Mucosa of stomach (tissue), 1 donor: ENCODE results near the gene CXADR.

ENCODE experiments used
- H3K27me3 ChIP-seq: one replicate; pipeline ENCODE4 v1.7.0; 2013; ENCODE audit warnings: mild to moderate bottlenecking, low read length; ENCODE audit not compliant: control insufficient read depth, insufficient read depth
- H3K36me3 ChIP-seq: one replicate; pipeline ENCODE4 v1.7.0; 2013; ENCODE audit warnings: low read length; ENCODE audit not compliant: control insufficient read depth, insufficient read depth
- H3K4me1 ChIP-seq: one replicate; pipeline ENCODE4 v1.7.0; 2013; ENCODE audit warnings: mild to moderate bottlenecking, low read length; ENCODE audit not compliant: control insufficient read depth, insufficient read depth
- H3K4me3 ChIP-seq: one replicate; pipeline ENCODE4 v1.7.0; 2013; ENCODE audit warnings: low read length
- H3K9ac ChIP-seq: one replicate; pipeline ENCODE4 v1.7.0; 2013; ENCODE audit warnings: mild to moderate bottlenecking, low read length, moderate library complexity
- H3K9me3 ChIP-seq: one replicate; pipeline ENCODE4 v1.7.0; 2013; ENCODE audit warnings: mild to moderate bottlenecking, low read length, moderate library complexity; ENCODE audit not compliant: control insufficient read depth
- donor health status: Pancreatic carcinoma.

CXADR gene

DNA sequence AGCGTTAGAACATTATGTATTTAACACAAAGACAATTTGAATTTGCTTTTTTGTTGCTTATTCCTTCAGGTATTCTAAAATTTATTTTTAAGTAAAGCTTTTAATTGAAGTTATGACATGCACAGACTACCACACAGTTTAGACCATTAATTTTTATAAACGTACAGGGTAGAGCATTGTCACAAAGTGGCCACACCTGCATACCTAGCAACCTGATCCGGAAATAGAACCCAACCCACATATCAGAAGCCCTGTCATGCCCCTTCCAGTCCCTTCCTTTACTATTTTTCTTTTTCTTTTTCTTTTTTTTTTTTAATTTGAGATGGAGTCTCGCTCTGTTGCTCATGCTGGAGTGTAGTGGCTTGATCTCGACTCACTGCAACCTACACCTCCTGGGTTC lies 16.8 kb downstream of the CXADR start:
- H3K36me3 ChIP-seq, result no peaks in the 10 kb centered on the region
- H3K4me1 ChIP-seq, result peaks cover 44% of the 10 kb centered on the region
- no peaks in the 10 kb centered on the region for H3K9me3 ChIP-seq
- no peaks in the 10 kb centered on the region for H3K27me3 ChIP-seq
- no peak overlapping the region for H3K4me3 ChIP-seq
- no peak overlapping the region for H3K9ac ChIP-seq

DNA sequence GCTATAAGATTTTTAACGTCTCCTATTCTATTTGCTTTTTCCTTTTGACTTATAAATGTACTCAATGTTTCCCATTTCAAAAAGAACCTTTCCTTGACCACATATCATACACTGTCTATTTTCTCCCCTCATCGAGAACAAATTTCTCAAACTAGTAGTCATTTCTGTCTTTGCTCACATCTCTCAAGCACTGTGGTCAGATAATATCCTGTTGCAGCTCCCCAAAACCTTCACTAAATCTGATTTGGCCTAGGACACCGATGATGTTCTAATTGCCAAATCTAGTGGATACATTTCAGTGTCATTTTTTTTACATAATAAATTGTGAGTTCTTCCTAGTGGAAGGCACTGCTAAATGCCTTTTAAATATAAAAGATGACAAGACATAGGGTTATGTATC lies 19.4 kb downstream of the CXADR start:
- H3K4me3 ChIP-seq, result no peak overlapping the region

DNA sequence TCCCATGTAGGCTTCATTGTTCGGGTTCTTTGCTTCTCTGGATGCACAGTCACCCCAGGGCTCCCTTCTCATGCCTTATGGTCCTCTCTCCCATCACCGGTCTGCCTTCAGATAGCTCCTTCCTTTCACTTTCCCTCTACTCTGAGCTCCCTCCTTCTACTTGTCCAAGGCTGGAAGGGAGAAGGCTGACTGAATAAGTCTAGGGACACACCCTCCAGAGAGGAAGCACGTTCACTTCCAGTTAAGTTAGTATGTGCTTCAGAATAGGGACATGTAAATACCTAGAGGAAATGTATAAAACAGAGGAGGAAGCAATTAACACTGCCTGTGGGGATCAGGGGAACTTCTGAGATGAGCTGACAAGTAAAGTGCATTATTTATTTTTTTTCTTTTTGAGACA lies 23.5 kb downstream of the CXADR start:
- H3K4me1 ChIP-seq, result peaks cover 15% of the 10 kb centered on the region
- H3K4me3 ChIP-seq, result no peak overlapping the region
- H3K9me3 ChIP-seq, result no peaks in the 10 kb centered on the region
- no peaks in the 10 kb centered on the region for H3K27me3 ChIP-seq
- H3K36me3 ChIP-seq, result no peaks in the 10 kb centered on the region
- no peak overlapping the region for H3K9ac ChIP-seq

More for the DNA sequence above, 19.4 kb downstream of the CXADR start:
- Histone ChIP-seq H3K9me3 (no peaks in the 10 kb centered on the region), H3K27me3 (no peaks in the 10 kb centered on the region), H3K9ac (no peak overlapping the region), H3K4me1 (peaks cover 32% of the 10 kb centered on the region), H3K36me3 (no peaks in the 10 kb centered on the region)

DNA sequence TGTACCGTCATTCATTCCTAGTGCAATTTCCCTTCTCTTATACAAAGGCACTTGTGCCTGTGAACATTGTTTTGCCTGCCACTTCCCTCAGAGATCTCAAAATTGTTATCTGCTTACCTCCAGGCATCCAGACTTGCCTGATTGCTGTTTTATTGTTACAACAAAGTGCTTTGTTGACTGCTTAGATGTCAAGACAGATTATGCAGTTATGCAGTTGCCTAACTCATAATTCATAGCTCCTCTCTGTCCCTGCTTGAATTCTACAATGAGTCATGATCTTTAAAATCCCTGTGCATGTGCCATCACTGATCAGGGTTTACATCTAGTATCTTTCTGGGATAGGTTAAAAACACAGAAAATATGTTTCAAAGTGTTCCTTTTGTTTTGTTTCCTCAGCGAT lies 24.5 kb downstream of the CXADR start:
- no peaks in the 10 kb centered on the region for H3K36me3 ChIP-seq
- H3K9ac ChIP-seq, result no peak overlapping the region
- H3K27me3 ChIP-seq, result no peaks in the 10 kb centered on the region
- H3K4me3 ChIP-seq, result no peak overlapping the region
- peaks cover 15% of the 10 kb centered on the region for H3K4me1 ChIP-seq
- no peaks in the 10 kb centered on the region for H3K9me3 ChIP-seq

DNA sequence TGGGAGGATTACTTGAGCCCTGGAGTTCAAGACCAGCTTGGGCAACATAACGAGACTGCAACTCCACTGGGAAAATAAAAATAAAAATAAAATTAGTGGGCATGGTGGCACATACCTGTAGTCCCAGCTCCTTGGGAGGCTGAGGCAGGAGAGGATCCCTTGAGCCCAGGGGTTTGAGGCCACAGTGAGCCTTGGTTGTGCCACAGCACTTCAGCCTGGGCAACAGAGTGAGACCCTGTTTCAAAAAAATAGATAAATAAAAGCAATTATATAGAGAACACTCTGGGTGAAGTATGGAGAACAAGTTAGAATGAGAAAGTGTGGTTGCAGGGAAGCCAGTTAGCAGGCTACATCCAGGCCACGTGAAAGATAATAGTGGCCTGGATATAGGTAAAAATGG lies 25.7 kb downstream of the CXADR start:
- Histone ChIP-seq H3K9me3 (no peaks in the 10 kb centered on the region), H3K4me1 (peaks cover 15% of the 10 kb centered on the region), H3K9ac (no peak overlapping the region), H3K36me3 (no peaks in the 10 kb centered on the region), H3K27me3 (no peaks in the 10 kb centered on the region), H3K4me3 (no peak overlapping the region)

DNA sequence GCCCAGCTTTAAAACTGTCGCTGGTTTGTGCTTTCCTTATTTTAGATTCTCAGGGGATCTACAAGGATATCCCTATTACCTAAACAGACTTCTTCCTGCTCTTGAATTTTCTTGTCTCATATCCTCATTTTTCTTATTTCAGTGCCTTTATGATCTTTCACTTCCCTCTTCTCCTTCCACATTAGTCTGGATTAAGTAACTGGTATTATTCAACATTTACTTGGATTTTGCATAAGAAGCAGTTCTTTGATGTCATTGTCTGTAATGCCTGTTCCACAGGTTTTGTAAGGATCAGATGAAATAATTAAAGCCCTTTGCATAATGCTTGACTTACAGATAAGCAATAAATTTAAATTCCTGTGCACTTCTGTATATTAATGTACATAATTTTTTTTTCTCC lies 26.5 kb downstream of the CXADR start:
- Histone ChIP-seq H3K36me3 (no peaks in the 10 kb centered on the region), H3K9ac (no peak overlapping the region), H3K4me1 (peaks cover 15% of the 10 kb centered on the region), H3K27me3 (no peaks in the 10 kb centered on the region), H3K9me3 (no peaks in the 10 kb centered on the region), H3K4me3 (no peak overlapping the region)

DNA sequence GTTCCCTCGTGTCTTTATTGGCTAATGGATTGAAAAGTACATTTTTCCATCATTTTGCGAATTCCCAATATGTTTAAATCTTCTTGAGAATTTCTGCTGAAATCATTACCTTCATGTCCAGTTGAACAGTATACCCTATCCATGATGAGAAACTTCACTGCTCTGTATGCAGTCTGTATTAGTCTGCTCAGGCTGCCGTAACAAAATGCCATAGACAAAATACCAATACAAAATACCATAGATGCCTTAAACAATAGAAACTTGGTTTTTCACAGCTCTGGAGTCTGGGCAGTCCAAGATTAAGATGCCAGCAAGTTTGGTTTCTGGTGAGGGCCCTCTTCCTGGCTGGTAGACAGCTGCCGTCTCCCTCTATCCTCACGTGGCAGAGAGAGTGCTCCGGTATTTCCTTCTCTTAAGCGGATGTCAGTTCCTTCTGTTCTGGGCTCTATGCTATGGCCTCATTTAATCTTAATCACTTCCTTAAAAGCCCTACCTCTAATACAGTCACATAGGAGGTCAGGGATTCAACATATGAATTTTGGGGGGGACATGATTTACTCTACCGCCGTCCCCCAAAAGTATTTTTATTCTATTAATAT lies 27.0 kb downstream of the CXADR start:
- no peak overlapping the region for H3K9ac ChIP-seq
- no peaks in the 10 kb centered on the region for H3K27me3 ChIP-seq
- H3K4me3 ChIP-seq, result no peak overlapping the region
- H3K9me3 ChIP-seq, result no peaks in the 10 kb centered on the region
- H3K4me1 ChIP-seq, result peaks cover 15% of the 10 kb centered on the region
- no peaks in the 10 kb centered on the region for H3K36me3 ChIP-seq

DNA sequence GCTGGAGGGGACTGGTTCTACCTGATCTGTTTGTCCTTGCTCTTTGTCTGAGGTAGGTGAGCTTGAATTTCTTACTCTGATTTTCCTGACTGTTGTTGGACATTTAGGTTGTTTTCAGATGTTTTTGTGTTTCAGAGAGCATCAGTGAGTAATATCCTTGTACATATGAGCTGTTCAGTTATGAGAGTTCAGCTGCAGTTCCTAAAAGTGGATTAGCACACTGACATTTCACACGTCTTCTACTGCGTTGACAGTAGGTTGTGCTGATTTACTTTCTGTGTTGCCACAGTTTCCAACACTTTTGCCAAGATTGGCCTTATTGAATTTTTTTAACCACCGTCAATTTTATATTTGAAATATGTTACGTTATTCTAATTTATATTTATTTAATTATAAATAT lies 27.7 kb downstream of the CXADR start:
- H3K9ac ChIP-seq, result no peak overlapping the region
- H3K4me3 ChIP-seq, result no peak overlapping the region
- H3K27me3 ChIP-seq, result no peaks in the 10 kb centered on the region
- no peaks in the 10 kb centered on the region for H3K36me3 ChIP-seq
- H3K9me3 ChIP-seq, result no peaks in the 10 kb centered on the region
- peaks cover 15% of the 10 kb centered on the region for H3K4me1 ChIP-seq

DNA sequence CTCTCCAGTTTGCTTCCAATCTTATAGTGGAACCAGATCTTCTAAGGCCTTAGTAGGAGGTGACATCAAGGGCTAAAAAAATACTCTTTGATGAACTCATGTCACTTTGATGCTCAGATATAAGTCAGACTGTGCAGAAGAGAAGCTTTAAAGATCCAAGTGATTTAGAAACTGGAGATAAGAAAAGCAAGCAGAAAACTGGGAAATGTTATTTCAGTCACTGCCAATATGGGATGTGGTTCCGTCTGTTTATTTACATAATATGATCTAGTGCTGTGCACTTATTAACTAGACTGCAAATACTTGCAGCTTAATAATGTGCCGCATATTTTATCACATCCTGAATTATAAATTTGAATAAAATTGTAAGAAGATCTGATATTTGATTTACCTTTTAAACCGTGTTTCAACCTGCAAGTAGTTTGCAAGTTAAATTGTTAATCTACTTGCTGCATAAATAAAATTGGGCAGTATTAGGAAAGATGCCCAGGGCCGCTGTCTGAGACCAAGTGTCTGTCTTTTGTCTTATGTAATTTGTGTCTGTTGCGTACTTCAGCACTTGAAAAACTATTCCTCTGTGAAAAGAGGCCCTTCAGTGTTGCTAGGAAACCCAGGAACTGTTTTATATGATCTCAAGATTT lies 29.6 kb downstream of the CXADR start:
- H3K9me3 ChIP-seq, result no peaks in the 10 kb centered on the region
- H3K4me1 ChIP-seq, result peaks cover under 1% of the 10 kb centered on the region
- H3K4me3 ChIP-seq, result no peak overlapping the region
- no peaks in the 10 kb centered on the region for H3K27me3 ChIP-seq
- no peaks in the 10 kb centered on the region for H3K36me3 ChIP-seq
- H3K9ac ChIP-seq, result no peak overlapping the region

DNA sequence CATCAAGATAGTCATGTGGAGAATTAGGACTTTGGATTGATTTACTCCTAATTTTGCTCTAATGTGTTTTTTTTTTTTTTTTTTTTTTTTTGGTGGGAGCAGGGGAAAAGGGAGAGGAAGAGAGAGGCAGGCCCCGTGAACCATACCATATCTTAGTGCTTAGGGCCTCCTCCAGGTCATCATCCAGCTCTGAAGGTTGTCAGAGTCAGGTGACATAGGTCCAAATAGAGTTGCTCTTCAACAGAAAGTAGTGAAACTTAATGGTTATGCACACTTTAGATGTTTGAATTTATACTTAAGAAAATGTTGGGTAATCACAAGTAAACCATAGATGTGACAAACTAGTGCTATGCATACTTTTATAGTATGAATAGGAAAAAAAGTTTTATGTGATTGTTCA lies 32.2 kb downstream of the CXADR start:
- Histone ChIP-seq H3K9ac (no peak overlapping the region), H3K4me3 (no peak overlapping the region), H3K4me1 (peaks cover 17% of the 10 kb centered on the region), H3K9me3 (no peaks in the 10 kb centered on the region), H3K27me3 (no peaks in the 10 kb centered on the region), H3K36me3 (no peaks in the 10 kb centered on the region)

DNA sequence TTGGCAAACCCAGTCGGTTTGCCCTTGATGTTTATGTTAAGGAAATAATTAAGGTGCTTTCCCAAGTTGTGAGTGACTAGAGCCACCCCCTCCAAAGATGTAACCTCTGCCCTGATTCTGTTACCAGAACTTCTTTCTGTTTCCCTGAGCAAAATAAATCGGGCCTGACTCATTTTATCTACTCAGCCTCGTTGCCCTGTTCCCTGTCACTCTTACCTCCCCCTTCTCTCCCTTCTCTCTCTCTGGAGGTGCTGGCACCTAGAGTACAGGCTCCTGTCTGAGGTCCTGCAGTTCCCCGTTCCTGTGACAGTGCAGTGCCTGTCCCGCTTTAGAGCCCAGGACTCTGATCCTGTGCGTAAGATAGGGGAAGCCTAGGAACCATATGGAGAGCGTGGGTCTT lies 35.4 kb downstream of the CXADR start:
- no peaks in the 10 kb centered on the region for H3K36me3 ChIP-seq
- no peak overlapping the region for H3K9ac ChIP-seq
- no peaks in the 10 kb centered on the region for H3K9me3 ChIP-seq
- no peaks in the 10 kb centered on the region for H3K27me3 ChIP-seq
- peaks cover 22% of the 10 kb centered on the region for H3K4me1 ChIP-seq
- no peak overlapping the region for H3K4me3 ChIP-seq

DNA sequence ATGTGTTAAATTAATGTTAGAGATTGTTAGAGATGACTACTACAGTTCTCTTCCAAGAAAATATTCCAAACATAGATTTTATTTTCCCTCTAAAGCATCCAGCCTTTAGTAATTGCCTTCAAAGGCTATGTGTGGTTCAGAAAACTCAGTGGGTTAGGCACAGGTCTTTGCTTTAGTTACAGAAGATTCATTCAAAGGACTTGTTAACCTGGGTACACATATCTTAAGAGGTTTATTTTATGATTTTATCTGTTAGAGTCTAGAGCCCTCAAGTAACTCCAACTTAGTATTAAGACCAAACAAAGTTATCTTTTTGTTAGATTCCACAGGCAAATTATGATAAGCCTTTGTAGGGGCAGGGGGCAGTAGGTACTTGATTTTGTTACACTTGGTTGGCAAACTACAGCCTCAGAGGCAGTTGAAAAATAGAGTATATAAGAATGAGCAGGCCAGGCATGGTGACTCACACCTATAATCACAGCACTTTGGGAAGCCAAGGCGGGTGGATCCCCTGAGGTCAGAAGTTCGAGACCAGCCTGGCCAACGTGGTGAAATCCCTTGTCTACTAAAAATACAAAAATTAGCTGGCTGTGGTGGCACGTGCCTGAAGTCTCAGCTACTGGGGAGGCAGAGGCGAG lies 37.9 kb downstream of the CXADR start:
- Histone ChIP-seq H3K27me3 (no peaks in the 10 kb centered on the region), H3K9me3 (no peaks in the 10 kb centered on the region), H3K4me1 (peaks cover 26% of the 10 kb centered on the region), H3K4me3 (no peak overlapping the region), H3K9ac (no peak overlapping the region), H3K36me3 (no peaks in the 10 kb centered on the region)
